PC-9 (cell line): ENCODE data around the gene MYH15.

ENCODE experiments used
- EZH2 ChIP-seq: fragments of 200-600 bp; sonication (generic); IDR thresholded peaks from 2 replicates; pipeline ENCODE4 v1.8.0; 2017; ENCODE audit warnings: antibody characterized with exemption, low read depth
- TF ChIP-seq, protein P1 (sequence below): fragments of 200-600 bp; sonication (generic); conservative IDR thresholded peaks from 2 replicates; pipeline ENCODE4 v1.6.1; 2017; ENCODE audit warnings: mixed run types, antibody characterized with exemption, mild to moderate bottlenecking, moderate library complexity

DNA sequence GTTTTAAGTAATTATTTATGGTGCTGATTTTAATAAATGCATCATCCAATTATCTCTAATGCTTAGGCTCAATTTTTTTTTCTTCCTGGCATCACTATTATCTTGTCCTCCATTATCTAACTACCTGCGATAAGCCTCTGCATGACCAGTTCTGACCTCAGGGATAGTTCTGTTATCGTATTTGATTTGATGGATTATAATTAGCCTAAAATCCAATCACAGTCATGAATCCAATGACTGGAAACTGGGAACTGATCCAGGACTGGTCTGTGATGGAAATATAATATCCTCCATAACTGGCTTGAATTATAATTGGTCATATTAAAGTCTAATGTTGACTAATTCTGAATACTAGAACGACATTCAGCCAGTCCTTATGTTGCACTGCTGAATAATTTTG, 1.1 kb downstream of the MYH15 start:
- TF ChIP-seq EZH2, result no peak
- TF ChIP-seq, protein P1, sequence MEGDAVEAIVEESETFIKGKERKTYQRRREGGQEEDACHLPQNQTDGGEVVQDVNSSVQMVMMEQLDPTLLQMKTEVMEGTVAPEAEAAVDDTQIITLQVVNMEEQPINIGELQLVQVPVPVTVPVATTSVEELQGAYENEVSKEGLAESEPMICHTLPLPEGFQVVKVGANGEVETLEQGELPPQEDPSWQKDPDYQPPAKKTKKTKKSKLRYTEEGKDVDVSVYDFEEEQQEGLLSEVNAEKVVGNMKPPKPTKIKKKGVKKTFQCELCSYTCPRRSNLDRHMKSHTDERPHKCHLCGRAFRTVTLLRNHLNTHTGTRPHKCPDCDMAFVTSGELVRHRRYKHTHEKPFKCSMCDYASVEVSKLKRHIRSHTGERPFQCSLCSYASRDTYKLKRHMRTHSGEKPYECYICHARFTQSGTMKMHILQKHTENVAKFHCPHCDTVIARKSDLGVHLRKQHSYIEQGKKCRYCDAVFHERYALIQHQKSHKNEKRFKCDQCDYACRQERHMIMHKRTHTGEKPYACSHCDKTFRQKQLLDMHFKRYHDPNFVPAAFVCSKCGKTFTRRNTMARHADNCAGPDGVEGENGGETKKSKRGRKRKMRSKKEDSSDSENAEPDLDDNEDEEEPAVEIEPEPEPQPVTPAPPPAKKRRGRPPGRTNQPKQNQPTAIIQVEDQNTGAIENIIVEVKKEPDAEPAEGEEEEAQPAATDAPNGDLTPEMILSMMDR, result no peak
